ENCODE measurements around the gene MICALL1. TPM values are rescaled to one million over a fixed set of nuclear protein-coding genes. Genes with fewer than 3 reads are reported as not detected.

Gene MICALL1
- total and polyA plus RNA-seq, 2 of the 4 experiments (the other 2 are of a cell fraction) = 12.4 to 22.3 TPM

GRCh38 chr22:37926358-37926757, 20.3 kb downstream of the MICALL1 start:
- peaks cover 20% of the 10 kb centered on the region for H4K20me1 ChIP-seq (ENCODE audit: insufficient read depth, low read length)
- no peak overlapping the region for H3K14ac ChIP-seq (replicated peaks; ENCODE audit: low read depth, low read length)
- H3K9me3 ChIP-seq (ENCODE audit: control insufficient read depth, insufficient read depth, low read length) = no peaks in the 10 kb centered on the region
- H3K9ac ChIP-seq (ENCODE audit: low read depth, low read length) = no peak overlapping the region
- H3K18ac ChIP-seq (ENCODE audit: low read depth, low read length) = no peak overlapping the region
- no peak overlapping the region for H3K27ac ChIP-seq (ENCODE audit: insufficient read depth, low read length)
- H3K27me3 ChIP-seq (ENCODE audit: control insufficient read depth, insufficient read depth, low read length) = no peaks in the 10 kb centered on the region
- no peak overlapping the region for H2BK5ac ChIP-seq (ENCODE audit: low read depth, low read length, poor library complexity, severe bottlenecking)
- ChIA-PET CTCF (no interaction called here), POLR2A (ENCODE audit: unreplicated experiment) (no interaction called here)
- H3K4ac ChIP-seq (ENCODE audit: low read depth, low read length) = no peak overlapping the region
- H4K8ac ChIP-seq (ENCODE audit: low read depth in 2 of 2, low read length in 2 of 2) = no peak overlapping the region
- H4K91ac ChIP-seq (ENCODE audit: insufficient read depth, low read depth, low read length) = no peak overlapping the region
- intact Hi-C loops (cut with micrococcal nuclease) = no loop called here
- H3K4me2 ChIP-seq (ENCODE audit: low read depth, low read length) = no peak overlapping the region
- no peak overlapping the region for H2BK20ac ChIP-seq (ENCODE audit: low read depth, low read length)
- no peak for DNase-seq
- in situ Hi-C loops (cut with MboI; ENCODE audit: low sequenced_read_pairs) = no loop called here
- no peak overlapping the region for H3K4me3 ChIP-seq (ENCODE audit: insufficient read depth, low read depth, low read length)
- peaks cover 0 to 35% of the 10 kb centered on the region in 2 experiments; a peak in 3 of 4 replicates for H3K79me1 ChIP-seq (ENCODE audit: low read depth in 1 of 2, low read length in 2 of 2)
- H4K5ac ChIP-seq (ENCODE audit: low read depth, low read length) = no peak overlapping the region
- no peak overlapping the region for H3K56ac ChIP-seq (ENCODE audit: extremely low read depth, insufficient read depth, low read length)
- peaks cover 3% of the 10 kb centered on the region; the same call in 1 of the 2 replicates for H3K4me1 ChIP-seq (ENCODE audit: control insufficient read depth, insufficient read depth, low read length)
- no TSS peak for BruUV-seq (replicated peaks)
- ATAC-seq (ENCODE audit: low read depth) = no peak
- no peak overlapping the region for H2BK15ac ChIP-seq (ENCODE audit: low read depth, low read length)
- H2AK9ac ChIP-seq (replicated peaks; ENCODE audit: low read depth, low read length, poor library complexity) = no peak overlapping the region
- H2AFZ ChIP-seq (replicated peaks; ENCODE audit: low read length, poor library complexity) = no peak overlapping the region
- dilution Hi-C loops (cut with HindIII; ENCODE audit: low sequenced_read_pairs, unreplicated experiment) = no loop called here
- WGBS, 2 experiments (ENCODE audit: extremely low coverage in 2 of 2, insufficient read length in 1 of 2) = 98% methylated on average over 4 of the region's 7 CpGs; no CpG with 5 or more reads in 1 of the 2 experiments
- H3K9me1 ChIP-seq (ENCODE audit: insufficient read depth, low read length) = no peaks in the 10 kb centered on the region
- H3K23ac ChIP-seq (ENCODE audit: low read depth, low read length) = no peak overlapping the region
- TF ChIP-seq MXI1 (IDR thresholded peaks at IDR 0.05; ENCODE audit: borderline replicate concordance, low read depth, low read length) (no peak), ELK1 (IDR thresholded peaks at IDR 0.05; ENCODE audit: borderline replicate concordance, low read depth, low read length) (no peak), CTCF (conservative IDR thresholded peaks at IDR 0.05; ENCODE audit: low read depth, low read length) (no peak), CHD1 (IDR thresholded peaks at IDR 0.05; ENCODE audit: low read depth, low read length) (no peak), USF2 (IDR thresholded peaks at IDR 0.05; ENCODE audit: low read depth, low read length) (no peak), RAD21 (IDR thresholded peaks at IDR 0.05; ENCODE audit: low read length) (no peak), NFE2L2 (IDR thresholded peaks at IDR 0.05; ENCODE audit: low read depth, low read length) (no peak), POLR2A (IDR thresholded peaks at IDR 0.05; ENCODE audit: low read depth, low read length) (no peak), RCOR1 (IDR thresholded peaks at IDR 0.05; ENCODE audit: insufficient replicate concordance, low read length) (no peak), FOS (IDR thresholded peaks at IDR 0.05; ENCODE audit: low read depth, low read length) (no peak), BHLHE40 (IDR thresholded peaks at IDR 0.05; ENCODE audit: low read depth, low read length) (no peak), MAFK (IDR thresholded peaks at IDR 0.05; ENCODE audit: low read depth, low read length) (no peak), CEBPB (IDR thresholded peaks at IDR 0.05; ENCODE audit: low read depth, low read length) (no peak), MAZ (IDR thresholded peaks at IDR 0.05; ENCODE audit: borderline replicate concordance, low read depth, low read length) (no peak), SMC3 (IDR thresholded peaks at IDR 0.05; ENCODE audit: low read depth, low read length) (no peak), RFX5 (IDR thresholded peaks at IDR 0.05; ENCODE audit: low read depth, low read length) (no peak)
- H2AK5ac ChIP-seq (ENCODE audit: low read depth, low read length) = no peak overlapping the region
- peaks cover 55% of the 10 kb centered on the region for H3K36me3 ChIP-seq (ENCODE audit: control insufficient read depth, insufficient read depth, low read length)
- no peak overlapping the region for H2BK120ac ChIP-seq (ENCODE audit: low read depth, low read length)
